HepG2 (cell line): Measurements from ENCODE around the gene CCDC28A.

Source experiments
- AFF4 ChIP-seq: sonication (generic); formaldehyde crosslinking; IDR thresholded peaks from 2 replicates; pipeline ENCODE4 v1.4.0; 2020; ENCODE audit warnings: missing genetic modification reagents
- CTCF ChIP-seq: sonication (generic); formaldehyde crosslinking; IDR thresholded peaks from 2 replicates; pipeline ENCODE4 v1.5.0; 2020; ENCODE audit warnings: mild to moderate bottlenecking, missing genetic modification reagents, moderate library complexity
- ERF ChIP-seq: IDR thresholded peaks from 2 replicates; pipeline ENCODE4 v1.6.1; 2018; ENCODE audit warnings: missing biosample characterization, missing genetic modification reagents
- ESRRA ChIP-seq: sonication (generic); formaldehyde crosslinking; IDR thresholded peaks from 2 replicates; pipeline ENCODE4 v1.5.1; 2020; ENCODE audit warnings: mild to moderate bottlenecking, low read depth, missing genetic modification reagents
- GMEB1 ChIP-seq: sonication (generic); formaldehyde crosslinking; IDR thresholded peaks from 2 replicates; pipeline ENCODE4 v1.5.1; 2020; ENCODE audit warnings: missing genetic modification reagents, mild to moderate bottlenecking, borderline replicate concordance
- GMEB2 ChIP-seq: IDR thresholded peaks from 2 replicates; pipeline ENCODE4 v1.6.1; 2016; ENCODE audit warnings: missing biosample characterization, missing genetic modification reagents, low read depth
- HINFP ChIP-seq: sonication (generic); formaldehyde crosslinking; IDR thresholded peaks from 2 replicates; pipeline ENCODE4 v1.4.0; 2020; ENCODE audit warnings: low read depth, mild to moderate bottlenecking, missing genetic modification reagents
- JUND ChIP-seq: sonication (generic); formaldehyde crosslinking; IDR thresholded peaks from 2 replicates; pipeline ENCODE4 v1.8.0; 2022; ENCODE audit warnings: mild to moderate bottlenecking, missing genetic modification reagents
- TCF7L2 ChIP-seq: IDR thresholded peaks from 2 replicates; pipeline ENCODE4 v1.6.1; 2011; ENCODE audit warnings: mild to moderate bottlenecking, low read depth, low read length, moderate library complexity

GRCh38 chr6:138818496-138819194 is 45.1 kb downstream of the CCDC28A start:
- TF ChIP-seq GMEB2 (CRISPR knock-in tag) (no peak), JUND (CRISPR knock-in tag) (no peak), ESRRA (no peak), GMEB1 (CRISPR knock-in tag) (no peak), HINFP (CRISPR knock-in tag) (no peak), AFF4 (no peak), CTCF (CRISPR knock-in tag) (no peak), TCF7L2 (no peak), ERF (CRISPR knock-in tag) (no peak)
